ENCODE measurements around the gene USP38.
"Not testable (repeated sequence)": the region's sequence is repeated elsewhere in the genome, so short reads cannot be mapped to it uniquely, and the experiment has no call there.

USP38 gene

GRCh38 chr4:143184503-143185252, at the start of gene USP38:
TSS of gene USP38 (plus strand) at chr4:143184917. CDS start at chr4:143185451, 534 bp downstream.
- TF ChIP-seq POLR2A (IDR thresholded peaks at IDR 0.05; ENCODE audit: low read length), result peak; percentile 86
- TF ChIP-seq GATA1 (IDR thresholded peaks at IDR 0.05; ENCODE audit: low read depth, low read length), result no peak
- DNase-seq, result peak; percentile 94 to 97

- no peak for DNase-seq
- TF ChIP-seq POLR2A (IDR thresholded peaks at IDR 0.05; ENCODE audit: low read length), result no peak
- no peak for TF ChIP-seq GATA1 (IDR thresholded peaks at IDR 0.05; ENCODE audit: low read depth, low read length)
These were observed 49.4 kb upstream of the USP38 start for GRCh38 chr4:143135358-143135757.

DNA sequence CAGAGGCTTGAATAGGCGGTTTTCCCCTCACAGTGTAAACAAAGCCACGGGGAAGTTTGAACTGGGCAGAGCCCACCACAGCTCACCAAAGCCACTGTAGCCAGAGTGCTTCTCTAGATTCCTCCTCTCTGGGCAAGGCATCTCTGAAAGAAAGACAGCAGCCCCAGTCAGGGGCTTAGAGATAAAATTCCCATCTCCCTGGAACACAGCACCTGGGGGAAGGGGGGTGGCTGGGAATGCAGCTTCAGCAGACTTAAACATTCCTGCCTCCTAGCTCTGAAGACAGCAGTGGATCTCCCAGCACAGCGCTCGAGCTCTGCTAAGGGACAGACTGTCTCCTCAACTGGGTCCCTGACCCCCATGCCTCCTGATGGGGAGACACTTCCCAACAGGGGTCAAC, 44.0 kb upstream of the USP38 start:
- DNase-seq, result no peak
- no peak for TF ChIP-seq POLR2A (IDR thresholded peaks at IDR 0.05; ENCODE audit: low read length)
- TF ChIP-seq GATA1 (IDR thresholded peaks at IDR 0.05; ENCODE audit: low read depth, low read length), result no peak

DNA sequence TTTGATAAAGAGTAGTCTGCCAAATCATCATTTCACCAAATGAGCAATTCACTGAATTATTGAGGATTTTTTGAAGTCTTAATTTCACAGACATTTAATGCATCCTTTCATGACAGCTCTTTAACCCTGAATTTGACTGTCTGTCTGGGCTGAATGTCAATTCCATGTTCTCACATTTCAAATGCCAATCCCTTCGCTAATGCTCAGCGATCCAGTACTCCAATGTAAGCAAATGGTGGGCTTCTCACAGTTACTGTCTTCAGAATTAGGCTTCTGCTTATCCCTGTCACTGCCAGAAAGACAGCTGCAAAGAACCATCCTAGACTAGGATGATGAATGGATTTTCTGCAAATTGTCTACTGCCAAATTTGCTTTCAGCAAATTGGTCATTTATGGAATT, 36.2 kb upstream of the USP38 start:
- TF ChIP-seq GATA1 (IDR thresholded peaks at IDR 0.05; ENCODE audit: low read depth, low read length), result no peak
- TF ChIP-seq POLR2A (IDR thresholded peaks at IDR 0.05; ENCODE audit: low read length), result no peak
- no peak for DNase-seq

DNA sequence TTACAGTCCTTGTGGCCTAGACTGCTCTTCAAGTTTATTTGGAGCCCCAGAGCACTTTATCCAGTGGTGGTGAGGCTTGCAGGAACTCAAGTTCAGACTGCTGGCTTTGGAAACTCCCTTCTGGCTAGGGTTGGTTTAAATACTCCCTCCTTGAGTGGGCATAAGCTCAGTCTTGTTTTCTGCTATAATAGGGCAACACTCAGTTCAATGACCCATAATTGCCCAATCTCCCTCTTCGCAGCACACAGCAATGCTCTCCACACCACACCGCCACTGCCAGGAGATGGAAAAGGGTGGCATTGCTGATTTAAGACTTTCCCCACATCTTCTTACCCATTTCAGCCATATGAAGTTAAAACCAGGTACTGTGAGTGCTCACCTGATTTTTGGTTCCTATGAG, 27.9 kb upstream of the USP38 start:
- no peak for TF ChIP-seq POLR2A (IDR thresholded peaks at IDR 0.05; ENCODE audit: low read length)
- DNase-seq, result no peak

GRCh38 chr4:143163614-143164013, 21.1 kb upstream of the USP38 start:
- TF ChIP-seq GATA1 (IDR thresholded peaks at IDR 0.05; ENCODE audit: low read depth, low read length), result no peak
- no peak for TF ChIP-seq POLR2A (IDR thresholded peaks at IDR 0.05; ENCODE audit: low read length)
- no peak for DNase-seq

- DNase-seq, result not testable (repeated sequence)
These were observed 18.0 kb upstream of the USP38 start for GRCh38 chr4:143166722-143167121.

DNA sequence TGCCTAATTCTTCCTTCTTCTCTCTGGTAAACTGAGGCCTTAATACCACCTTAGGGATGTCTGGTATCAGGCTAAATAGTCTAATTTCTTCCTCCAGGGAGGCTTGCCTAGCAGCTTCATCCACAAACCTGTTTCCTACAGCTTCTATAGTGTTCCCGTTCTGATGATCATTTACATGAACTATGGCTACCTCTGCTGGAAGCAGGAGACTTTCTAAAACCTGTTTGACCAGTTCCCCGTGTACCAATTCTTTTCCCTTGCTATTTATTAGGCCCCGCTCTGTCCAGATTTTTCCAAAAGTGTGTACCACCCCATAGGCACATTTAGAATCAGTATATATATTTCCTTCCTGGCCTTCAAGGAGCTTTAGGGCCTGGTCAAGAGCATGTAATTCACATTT, 5.8 kb upstream of the USP38 start:
- TF ChIP-seq GATA1 (IDR thresholded peaks at IDR 0.05; ENCODE audit: low read depth, low read length) (no peak), POLR2A (IDR thresholded peaks at IDR 0.05; ENCODE audit: low read length) (no peak)
- DNase-seq, result no peak

DNA sequence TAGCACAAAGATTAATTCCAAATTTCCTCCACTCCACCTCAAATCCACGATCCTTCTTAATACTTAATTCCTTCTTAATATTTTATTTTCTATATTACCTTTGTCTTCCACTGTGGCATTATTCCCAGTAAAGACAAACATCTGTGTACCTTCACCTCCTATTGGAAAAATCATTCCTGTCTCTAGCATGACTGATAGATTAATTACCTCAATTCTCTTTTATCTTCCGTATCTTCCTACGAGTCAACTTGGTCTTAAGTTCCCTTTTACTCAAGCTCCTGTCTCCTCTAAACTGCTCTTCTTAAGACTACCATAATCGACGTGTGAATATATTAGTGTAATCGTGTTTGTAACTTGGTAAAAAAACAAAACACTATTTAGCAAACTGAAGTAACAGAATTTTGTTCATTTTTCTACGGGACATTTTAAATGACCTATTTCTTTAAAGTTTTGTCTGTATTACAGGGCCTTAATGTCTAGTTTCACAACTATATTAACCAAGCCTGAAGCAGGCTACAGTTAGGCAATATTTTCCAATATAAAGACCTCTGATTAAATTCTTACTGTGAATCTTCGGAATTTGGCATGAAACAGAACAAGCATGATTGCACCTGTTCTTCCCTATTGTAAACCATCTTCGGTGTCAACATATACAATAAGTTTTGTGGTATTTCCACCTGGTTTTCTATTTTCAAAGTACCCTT, 1.1 kb upstream of the USP38 start:
- no peak for TF ChIP-seq GATA1 (IDR thresholded peaks at IDR 0.05; ENCODE audit: low read depth, low read length)
- no peak for TF ChIP-seq POLR2A (IDR thresholded peaks at IDR 0.05; ENCODE audit: low read length)
- peak; percentile 26 to 56 for DNase-seq

- DNase-seq, result no peak
- TF ChIP-seq GATA1 (IDR thresholded peaks at IDR 0.05; ENCODE audit: low read depth, low read length) (no peak), POLR2A (IDR thresholded peaks at IDR 0.05; ENCODE audit: low read length) (no peak)
These were observed 557 bp upstream of the USP38 start for GRCh38 chr4:143184217-143184502.

DNA sequence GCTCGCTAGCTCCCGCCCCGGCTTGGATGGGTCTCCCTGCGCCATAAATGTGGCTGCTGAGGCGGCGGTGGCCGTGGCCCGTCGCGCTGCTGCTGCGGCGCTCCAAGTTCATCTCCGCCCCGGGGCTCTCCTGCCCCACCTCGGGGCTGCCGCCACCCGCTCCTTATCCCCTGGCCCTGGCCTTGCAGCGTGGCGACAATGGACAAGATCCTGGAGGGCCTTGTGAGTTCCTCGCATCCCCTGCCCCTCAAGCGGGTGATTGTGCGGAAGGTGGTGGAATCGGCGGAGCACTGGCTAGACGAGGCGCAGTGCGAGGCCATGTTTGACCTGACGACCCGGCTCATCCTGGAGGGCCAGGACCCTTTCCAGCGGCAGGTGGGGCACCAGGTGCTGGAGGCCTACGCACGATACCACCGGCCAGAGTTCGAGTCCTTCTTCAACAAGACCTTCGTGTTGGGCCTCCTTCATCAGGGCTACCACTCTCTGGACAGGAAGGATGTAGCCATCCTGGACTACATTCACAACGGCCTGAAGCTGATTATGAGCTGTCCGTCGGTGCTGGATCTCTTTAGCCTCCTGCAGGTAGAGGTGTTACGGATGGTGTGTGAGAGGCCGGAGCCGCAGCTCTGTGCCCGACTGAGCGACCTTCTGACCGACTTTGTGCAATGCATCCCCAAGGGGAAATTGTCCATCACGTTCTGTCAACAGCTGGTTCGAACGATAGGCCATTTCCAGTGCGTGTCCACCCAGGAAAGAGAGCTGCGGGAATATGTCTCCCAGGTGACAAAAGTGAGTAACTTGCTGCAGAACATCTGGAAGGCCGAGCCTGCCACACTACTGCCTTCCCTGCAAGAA, 763 bp downstream of the USP38 start:
- TF ChIP-seq POLR2A (IDR thresholded peaks at IDR 0.05; ENCODE audit: low read length), result no peak
- DNase-seq, result peak; percentile 74 to 76

- TF ChIP-seq GATA1 (IDR thresholded peaks at IDR 0.05; ENCODE audit: low read depth, low read length) (no peak), POLR2A (IDR thresholded peaks at IDR 0.05; ENCODE audit: low read length) (no peak)
- DNase-seq, result peak; percentile 29 to 57
These were observed 1.5 kb downstream of the USP38 start for GRCh38 chr4:143186212-143186611.

- TF ChIP-seq POLR2A (IDR thresholded peaks at IDR 0.05; ENCODE audit: low read length) (peak; percentile 53), GATA1 (IDR thresholded peaks at IDR 0.05; ENCODE audit: low read depth, low read length) (no peak)
- peak; percentile 70 to 73 for DNase-seq
These were observed 1.9 kb downstream of the USP38 start for GRCh38 chr4:143186649-143187048.

Measured in erythroblast (primary cell).